Testis (tissue), 2 donors: ENCODE measurements around the gene BLCAP.

Experiments
- CTCF ChIP-seq, 3 experiments: fragments of 450-650 bp in 2 of 3; fragments of 200-600 bp in 1 of 3; sonication (generic) in 1 of 3; IDR thresholded peaks; one replicate each; pipeline ENCODE4 v1.5.1; 2016 to 2019; ENCODE audit warnings: antibody characterized with exemption in 3 of 3, mild to moderate bottlenecking in 2 of 3, moderate library complexity in 1 of 3
- POLR2A ChIP-seq: fragments of 450-650 bp; IDR thresholded peaks from one replicate; pipeline ENCODE4 v1.6.1; 2017; ENCODE audit warnings: antibody characterized with exemption, mild to moderate bottlenecking, moderate library complexity

GRCh38 chr20:37468886-37469285 lies 58.8 kb downstream of the BLCAP start:
- no peak for TF ChIP-seq CTCF (IDR thresholded peaks at IDR 0.05)
- no peak for TF ChIP-seq POLR2A
